HepG2 (cell line): ENCODE measurements around the gene LARP1. TPM values are rescaled to one million over a fixed set of nuclear protein-coding genes. Genes with fewer than 3 reads are reported as not detected.
"Not testable (repeated sequence)": the region's sequence is repeated elsewhere in the genome, so short reads cannot be mapped to it uniquely, and the experiment has no call there.

ENCODE experiments used
- ATAC-seq: fragments of 200-7000 bp; cut with Tn5 transposase; 3 replicates; pipeline ENCODE4 v1.9.1; 2020; ENCODE audit warnings: mild to moderate bottlenecking, moderate library complexity
- BruUV-seq: library from RNA; stranded (reverse); fragments of 400-500 nt; replicated peaks from 2 replicates; lab custom pipeline; 2021; lab: Mats Ljungman, UMichigan
- CTCF ChIA-PET: fragments of 300-600 bp; formaldehyde crosslinking; extraction: SDS; loops from one replicate; lab custom pipeline; 2021; ENCODE audit warnings: low total read pairs, inconsistent platforms, low intra/inter-chr PET ratio; lab: Yijun Ruan, JAX
- POLR2A ChIA-PET: fragments of 350-600 bp; sonication (Branson Sonifier 250); formaldehyde crosslinking; loops from one replicate; lab custom pipeline; 2020; ENCODE audit warnings: antibody characterized with exemption, inconsistent platforms; lab: Yijun Ruan, JAX
- DNase-seq: peaks from one replicate; pipeline ENCODE4 v3.0.0-alpha.2; 2015; ENCODE audit warnings: low spot score
- FAIRE-seq: peaks from 3 replicates; lab custom pipeline; 2011; peaks lifted over from hg19 to GRCh38; lab: Jason Lieb, UNC
- H2AFZ ChIP-seq: one replicate; pipeline ENCODE4 v1.6.1; 2011; ENCODE audit warnings: low read length, inconsistent platforms
- H3K27ac ChIP-seq: fragments of 300-600 bp; 3 replicates; pipeline ENCODE4 v1.8.0; 2011; ENCODE audit warnings: mixed run types, mild to moderate bottlenecking, mixed read lengths, low read length, inconsistent platforms; ENCODE audit not compliant: insufficient read depth; ENCODE audit errors: extremely low read length
- H3K27me3 ChIP-seq, 2 experiments: fragments of 200-600 bp in 1 of 2; 2 replicates in 1 of 2; 3 replicates in 1 of 2; pipeline versions ENCODE4 v1.6.0 to v1.8.0; 2011; ENCODE audit warnings: low read length in 2 of 2, mild to moderate bottlenecking in 2 of 2, moderate library complexity in 2 of 2, inconsistent platforms in 1 of 2; ENCODE audit not compliant: insufficient read depth in 2 of 2, control insufficient read depth in 1 of 2
- H3K36me3 ChIP-seq, 2 experiments: fragments of 200-600 bp in 1 of 2; replicated peaks in 1 of 2; 2 replicates in 1 of 2; 3 replicates in 1 of 2; pipeline versions ENCODE4 v1.5.1 to v1.8.0; 2011; ENCODE audit warnings: low read length in 2 of 2, inconsistent platforms in 1 of 2; ENCODE audit not compliant: insufficient read depth in 2 of 2, control insufficient read depth in 1 of 2
- H3K4me1 ChIP-seq: 2 replicates; pipeline ENCODE4 v1.5.1; 2012; ENCODE audit warnings: low read length, inconsistent platforms; ENCODE audit not compliant: insufficient read depth
- H3K4me2 ChIP-seq: 2 replicates; pipeline ENCODE4 v1.6.0; 2011; ENCODE audit warnings: low read depth, low read length, inconsistent platforms
- H3K4me3 ChIP-seq, 3 experiments: fragments of 200-600 bp in 1 of 3; sonication (generic), shearing (Covaris generic) in 1 of 3; replicated peaks in 1 of 3; 2 replicates each; pipeline ENCODE4 v1.5.1; 2011 to 2016; ENCODE audit warnings: low read length in 3 of 3, inconsistent platforms in 2 of 3, low read depth in 2 of 3, mild to moderate bottlenecking in 2 of 3, control low read depth in 1 of 3, mixed read lengths in 1 of 3; ENCODE audit not compliant: insufficient read depth in 1 of 3
- H3K79me2 ChIP-seq: one replicate; pipeline ENCODE4 v1.6.1; 2011; ENCODE audit warnings: low read length, inconsistent platforms; ENCODE audit not compliant: insufficient read depth
- H3K9ac ChIP-seq: 2 replicates; pipeline ENCODE4 v1.6.0; 2011; ENCODE audit warnings: mild to moderate bottlenecking, low read depth, low read length, inconsistent platforms; ENCODE audit not compliant: insufficient read depth
- H3K9me3 ChIP-seq: 2 replicates; pipeline ENCODE4 v1.5.1; 2012; ENCODE audit warnings: mild to moderate bottlenecking, low read length
- H4K20me1 ChIP-seq: 2 replicates; pipeline ENCODE4 v1.6.0; 2011; ENCODE audit warnings: inconsistent platforms, mild to moderate bottlenecking, low read length, moderate library complexity; ENCODE audit not compliant: insufficient read depth
- CREM ChIP-seq, 2 experiments: sonication (generic) in 1 of 2; formaldehyde crosslinking in 1 of 2; IDR thresholded peaks; 2 replicates each; pipeline versions ENCODE4 v1.4.0 to v1.6.1; 2016 to 2020; ENCODE audit warnings: antibody characterized with exemption in 1 of 2, mild to moderate bottlenecking in 1 of 2, missing genetic modification reagents in 1 of 2
- ELK4 ChIP-seq: sonication (generic); formaldehyde crosslinking; IDR thresholded peaks from 2 replicates; pipeline ENCODE4 v1.9.0; 2021; ENCODE audit warnings: missing genetic modification reagents, borderline replicate concordance
- HMG20B ChIP-seq: conservative IDR thresholded peaks from 2 replicates; pipeline ENCODE4 v1.6.1; 2016; ENCODE audit warnings: missing genetic modification reagents, missing compliant biosample characterization
- MBNL3 ChIP-seq: fragments of 250-450 bp; sonication (Bioruptor Pico); conservative IDR thresholded peaks from 2 replicates; pipeline ENCODE4 v1.8.0; 2022; ENCODE audit warnings: mild to moderate bottlenecking, inconsistent platforms
- NFYC ChIP-seq: IDR thresholded peaks from 2 replicates; pipeline ENCODE4 v1.6.1; 2016; ENCODE audit warnings: missing genetic modification reagents, missing compliant biosample characterization
- NKX3-1 ChIP-seq: sonication (generic); formaldehyde crosslinking; IDR thresholded peaks from 2 replicates; pipeline ENCODE4 v1.5.0; 2020; ENCODE audit warnings: missing genetic modification reagents
- RFX5 ChIP-seq: IDR thresholded peaks from 2 replicates; pipeline ENCODE4 v1.6.1; 2011; ENCODE audit warnings: low read depth, low read length, improper control_type of control experiment
- STAT5B ChIP-seq: sonication (generic); formaldehyde crosslinking; IDR thresholded peaks from 2 replicates; pipeline ENCODE4 v1.4.0; 2020; ENCODE audit warnings: missing genetic modification reagents
- ZBTB25 ChIP-seq: IDR thresholded peaks from 2 replicates; pipeline ENCODE4 v1.6.1; 2018; ENCODE audit warnings: missing genetic modification reagents
- ZNF383 ChIP-seq: sonication (generic); formaldehyde crosslinking; IDR thresholded peaks from 2 replicates; pipeline ENCODE4 v1.4.0; 2020; ENCODE audit warnings: missing genetic modification reagents, mild to moderate bottlenecking, borderline replicate concordance
- ZNF790 ChIP-seq: sonication (generic); formaldehyde crosslinking; IDR thresholded peaks from 2 replicates; pipeline ENCODE4 v1.8.0; 2022; ENCODE audit warnings: missing genetic modification reagents, mild to moderate bottlenecking, borderline replicate concordance
- WGBS: methylation state at CpG from one replicate; pipeline ENCODE4 v1.1.6; 2017; ENCODE audit warnings: low lambda C conversion rate; 5-methylcytosine and 5-hydroxymethylcytosine counted together
- in situ Hi-C: cut with HindIII; loops from 2 replicates; pipeline ENCODE4 v1.10.0; 2017; ENCODE audit warnings: low pct_unique_long_range_greater_than_20kb; ENCODE audit not compliant: extremely low pct_ligation_motif_present
- intact Hi-C: fragments of 100-400 bp; cut with micrococcal nuclease; formaldehyde crosslinking; loops from one replicate; pipeline ENCODE4 v1.10.0; 2022; ENCODE audit not compliant: unreplicated experiment
- polyA plus RNA-seq, 8 experiments: library from polyadenylated mRNA; depleted of rRNA in 3 of 8; stranded (reverse) in 7 of 8; unstranded in 1 of 8; fragments of >200 nt; fragmentation: Illumina TruSeq in 4 of 8; extraction: Trizol in 4 of 8; gene quantifications; 2 replicates each; pipeline versions ENCODE4 v1.2.1 to v1.2.3, GENCODE V29; 2011 to 2016; ENCODE audit warnings: low read depth in 4 of 8, missing spikeins in 1 of 8, mixed read lengths in 1 of 8; ENCODE audit not compliant: insufficient read depth in 1 of 8
- total RNA-seq, 5 experiments: library from RNA; depleted of rRNA; stranded (reverse); fragments of >200 nt; fragmentation: Illumina TruSeq; extraction: Trizol; gene quantifications; 2 replicates each; pipeline ENCODE4 v1.2.3, GENCODE V29; 2016; ENCODE audit warnings: low read depth in 1 of 5
- TF ChIP-seq, protein P1 (sequence below): sonication (generic); formaldehyde crosslinking; IDR thresholded peaks from 2 replicates; pipeline ENCODE4 v1.4.0; 2020; ENCODE audit warnings: mild to moderate bottlenecking, missing genetic modification reagents, borderline replicate concordance
- TF ChIP-seq, protein P2 (sequence below): IDR thresholded peaks from 2 replicates; pipeline ENCODE4 v1.6.1; 2016; ENCODE audit warnings: missing biosample characterization, missing genetic modification reagents, low read depth
- TF ChIP-seq, protein P3 (sequence below): IDR thresholded peaks from 2 replicates; pipeline ENCODE4 v1.6.1; 2012; ENCODE audit warnings: low read depth, low read length, improper control_type of control experiment

Gene LARP1
- total and polyA plus RNA-seq, 2 of the 13 experiments (the other 11 are each of a cell fraction or from before 2014, with no cell fraction given), result 45.2 to 61.4 TPM

- TF ChIP-seq ELK4 (CRISPR knock-in tag) (no peak), STAT5B (CRISPR knock-in tag) (no peak), NKX3-1 (CRISPR knock-in tag) (no peak), NFYC (CRISPR knock-in tag) (no peak), MBNL3 (CRISPR knock-in tag) (no peak), CREM (IDR thresholded peaks at IDR 0.05) (no peak), CREM (CRISPR knock-in tag; IDR thresholded peaks at IDR 0.05) (no peak), ZBTB25 (no peak), ZNF790 (CRISPR knock-in tag) (no peak), HMG20B (CRISPR knock-in tag) (no peak), RFX5 (no peak), ZNF383 (no peak)
- TF ChIP-seq, protein P1, sequence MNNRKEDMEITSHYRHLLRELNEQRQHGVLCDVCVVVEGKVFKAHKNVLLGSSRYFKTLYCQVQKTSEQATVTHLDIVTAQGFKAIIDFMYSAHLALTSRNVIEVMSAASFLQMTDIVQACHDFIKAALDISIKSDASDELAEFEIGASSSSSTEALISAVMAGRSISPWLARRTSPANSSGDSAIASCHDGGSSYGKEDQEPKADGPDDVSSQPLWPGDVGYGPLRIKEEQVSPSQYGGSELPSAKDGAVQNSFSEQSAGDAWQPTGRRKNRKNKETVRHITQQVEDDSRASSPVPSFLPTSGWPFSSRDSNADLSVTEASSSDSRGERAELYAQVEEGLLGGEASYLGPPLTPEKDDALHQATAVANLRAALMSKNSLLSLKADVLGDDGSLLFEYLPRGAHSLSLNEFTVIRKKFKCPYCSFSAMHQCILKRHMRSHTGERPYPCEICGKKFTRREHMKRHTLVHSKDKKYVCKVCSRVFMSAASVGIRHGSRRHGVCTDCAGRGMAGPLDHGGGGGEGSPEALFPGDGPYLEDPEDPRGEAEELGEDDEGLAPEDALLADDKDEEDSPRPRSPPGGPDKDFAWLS (CRISPR knock-in tag), result no peak
- TF ChIP-seq, protein P2, sequence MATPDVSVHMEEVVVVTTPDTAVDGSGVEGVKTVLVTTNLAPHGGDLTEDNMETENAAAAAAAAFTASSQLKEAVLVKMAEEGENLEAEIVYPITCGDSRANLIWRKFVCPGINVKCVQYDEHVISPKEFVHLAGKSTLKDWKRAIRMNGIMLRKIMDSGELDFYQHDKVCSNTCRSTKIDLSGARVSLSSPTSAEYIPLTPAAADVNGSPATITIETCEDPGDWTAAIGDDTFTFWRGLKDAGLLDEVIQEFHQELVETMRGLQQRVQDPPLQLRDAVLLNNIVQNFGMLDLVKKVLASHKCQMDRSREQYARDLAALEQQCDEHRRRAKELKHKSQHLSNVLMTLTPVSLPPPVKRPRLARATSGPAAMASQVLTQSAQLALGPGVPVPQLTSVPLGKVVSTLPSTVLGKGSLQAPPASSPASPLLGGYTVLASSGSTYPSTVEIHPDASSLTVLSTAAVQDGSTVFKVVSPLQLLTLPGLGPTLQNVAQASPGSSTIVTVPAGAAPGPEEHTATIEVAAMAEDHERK (CRISPR knock-in tag), result no peak
- TF ChIP-seq, protein P3, sequence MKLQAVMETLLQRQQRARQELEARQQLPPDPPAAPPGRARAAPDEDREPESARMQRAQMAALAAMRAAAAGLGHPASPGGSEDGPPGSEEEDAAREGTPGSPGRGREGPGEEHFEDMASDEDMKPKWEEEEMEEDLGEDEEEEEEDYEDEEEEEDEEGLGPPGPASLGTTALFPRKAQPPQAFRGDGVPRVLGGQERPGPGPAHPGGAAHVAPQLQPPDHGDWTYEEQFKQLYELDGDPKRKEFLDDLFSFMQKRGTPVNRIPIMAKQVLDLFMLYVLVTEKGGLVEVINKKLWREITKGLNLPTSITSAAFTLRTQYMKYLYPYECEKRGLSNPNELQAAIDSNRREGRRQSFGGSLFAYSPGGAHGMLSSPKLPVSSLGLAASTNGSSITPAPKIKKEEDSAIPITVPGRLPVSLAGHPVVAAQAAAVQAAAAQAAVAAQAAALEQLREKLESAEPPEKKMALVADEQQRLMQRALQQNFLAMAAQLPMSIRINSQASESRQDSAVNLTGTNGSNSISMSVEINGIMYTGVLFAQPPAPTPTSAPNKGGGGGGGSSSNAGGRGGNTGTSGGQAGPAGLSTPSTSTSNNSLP, result peak; percentile 72; the same call in 1 of the 2 replicates
Observed at GRCh38 chr5:154729613-154730012, 25.6 kb upstream of the LARP1 start (continued).

DNA sequence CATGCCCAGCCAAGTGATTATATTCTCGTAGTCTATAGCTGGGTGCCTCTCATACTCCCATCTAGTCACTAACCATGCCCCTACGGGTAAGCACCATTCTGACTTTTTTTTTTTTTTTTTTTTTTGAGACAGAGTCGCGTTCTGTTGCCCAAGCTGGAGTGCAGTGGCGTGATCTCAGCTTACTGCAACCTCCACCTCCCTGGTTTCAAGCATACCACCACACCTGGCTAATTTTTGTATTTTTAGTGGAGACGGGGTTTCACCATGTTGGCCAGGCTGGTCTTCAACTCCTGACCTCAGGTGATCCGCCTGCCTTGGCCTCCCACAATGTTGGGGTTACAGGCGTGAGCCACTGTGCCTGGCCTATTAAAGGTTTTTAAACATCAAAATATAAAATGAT is 24.4 kb upstream of the LARP1 start:
- H3K36me3 ChIP-seq, FAIRE-seq, H3K9ac ChIP-seq, BruUV-seq, H2AFZ ChIP-seq, H3K27ac ChIP-seq, H3K4me3 ChIP-seq, H3K9me3 ChIP-seq, H3K79me2 ChIP-seq, intact Hi-C loops, H3K27me3 ChIP-seq, ATAC-seq, CTCF ChIA-PET, H4K20me1 ChIP-seq, in situ Hi-C loops, H3K4me2 ChIP-seq, DNase-seq: not testable (repeated sequence)
- POLR2A ChIA-PET, result interaction anchor here (0.8 to 2.5 kb wide), 3 partner anchors 17 to 48 kb away, joined by 3 to 11 read pairs (median 4); no protein-coding TSS in a partner anchor
- H3K4me1 ChIP-seq, result peaks cover 54% of the 10 kb centered on the region
- 96% methylated on average over 8 of the region's 8 CpGs for WGBS
